NCI-H2227 treated with DMSO at 0.1 percent for 48 hours (cell line): Measurements from ENCODE around the gene SKAP1.
A peak's percentile ranks its signal among the peaks of the same experiment; 100 is the strongest.
"Not testable (repeated sequence)": the region's sequence is repeated elsewhere in the genome, so short reads cannot be mapped to it uniquely, and the experiment has no call there.

Experiments
- DNase-seq: peaks from one replicate; lab custom pipeline; 2025; lab: John Stamatoyannopoulos, UW

Gene SKAP1

GRCh38 chr17:48209973-48210372 lies 220.0 kb downstream of the SKAP1 start:
- no peak for DNase-seq

DNA sequence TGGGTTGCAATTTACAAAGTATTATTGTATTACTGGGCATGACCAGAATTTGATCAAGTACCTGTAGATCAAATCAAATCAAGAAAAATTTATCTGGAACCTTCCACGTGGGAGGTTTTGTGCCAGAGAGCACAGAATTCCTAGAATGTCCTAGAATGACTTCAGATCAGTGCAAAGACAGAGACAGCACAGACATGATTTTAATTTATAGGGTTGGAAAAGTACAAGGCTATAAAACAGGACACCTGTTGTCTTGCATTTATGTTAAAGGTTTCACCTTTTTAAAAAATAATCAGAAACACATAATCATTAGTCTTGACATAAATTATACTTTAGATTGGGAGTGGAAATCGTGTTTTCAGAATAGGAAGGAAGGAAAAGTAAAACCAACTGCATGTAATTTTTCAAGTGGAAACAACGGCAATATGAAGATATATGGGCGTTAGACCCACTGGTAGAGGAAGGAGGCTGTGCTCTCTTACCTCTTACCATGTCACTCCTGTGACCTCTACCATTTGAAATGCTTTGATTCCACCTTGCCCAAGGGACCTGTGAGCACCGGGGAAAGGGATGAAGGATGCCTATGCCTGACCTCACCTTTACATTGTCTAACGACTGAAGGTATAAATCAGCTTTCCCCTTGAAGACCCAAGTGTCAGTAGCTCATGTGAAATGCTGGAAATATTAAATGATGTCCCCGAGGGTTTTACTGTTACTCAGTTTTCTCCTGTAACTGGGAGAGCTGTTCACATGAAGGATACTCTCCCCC lies 222.1 kb downstream of the SKAP1 start:
- no peak for DNase-seq

DNA sequence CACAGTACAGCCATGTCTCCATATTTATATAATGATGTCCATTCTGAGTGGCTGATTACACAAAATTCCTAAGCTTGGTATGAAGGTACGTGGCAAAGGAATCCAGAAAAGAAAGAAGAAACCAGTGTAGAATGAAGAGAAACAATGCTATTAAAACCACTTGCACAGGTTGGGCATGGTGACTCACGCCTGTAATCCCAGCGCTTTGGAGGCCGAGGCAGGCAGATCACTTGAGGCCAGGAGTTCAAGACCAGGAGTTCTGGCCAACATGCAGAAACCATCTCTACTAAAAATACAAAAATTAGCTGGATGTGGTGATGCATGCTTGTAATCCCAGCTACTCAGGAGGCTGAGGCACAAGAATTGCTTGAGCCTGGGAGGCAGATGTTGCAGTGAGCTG lies 223.0 kb downstream of the SKAP1 start:
- DNase-seq: not testable (repeated sequence)

DNA sequence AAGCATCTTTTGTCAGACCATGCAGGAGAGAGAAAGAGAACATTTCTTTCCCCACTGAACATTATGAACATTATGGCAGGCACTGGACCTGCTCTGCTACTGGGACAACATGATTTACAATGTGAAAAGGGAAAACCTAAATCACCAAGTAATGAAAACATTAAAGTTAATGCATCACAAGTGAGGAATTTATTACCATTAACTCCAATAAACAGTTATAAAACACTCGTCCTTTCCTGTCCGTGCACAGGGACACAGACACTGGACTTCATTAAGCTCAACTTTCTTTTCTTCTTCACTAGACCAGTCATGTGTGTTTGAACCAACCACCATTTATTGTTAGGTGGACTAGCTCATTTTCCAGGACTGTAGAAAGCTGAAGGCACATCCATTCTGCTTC lies 227.1 kb downstream of the SKAP1 start:
- no peak for DNase-seq

GRCh38 chr17:48198950-48199541 lies 231.0 kb downstream of the SKAP1 start:
- DNase-seq: no peak

DNA sequence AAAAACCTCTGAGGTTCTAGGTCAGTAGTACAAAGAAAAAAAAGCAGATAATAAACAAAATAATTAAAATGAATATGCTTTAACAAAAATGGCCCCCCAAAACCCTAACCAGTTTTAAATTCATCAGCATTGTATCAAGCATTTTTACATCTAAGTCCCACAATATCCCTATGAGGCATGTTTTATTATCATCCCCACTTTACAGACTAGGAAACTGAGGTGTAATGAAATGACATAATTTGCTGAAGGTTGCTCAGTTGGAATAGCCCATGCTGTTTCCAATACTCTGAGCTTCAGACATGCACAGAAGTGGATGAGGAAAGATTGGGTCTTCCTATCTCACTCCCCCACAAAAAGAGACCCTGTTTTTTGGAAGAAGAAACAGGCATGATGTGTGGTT lies 234.1 kb downstream of the SKAP1 start:
- no peak for DNase-seq

- no peak for DNase-seq
Observed at GRCh38 chr17:48194097-48194550, 235.9 kb downstream of the SKAP1 start.

- DNase-seq: no peak
Observed at GRCh38 chr17:48192321-48192731, 237.7 kb downstream of the SKAP1 start.

DNA sequence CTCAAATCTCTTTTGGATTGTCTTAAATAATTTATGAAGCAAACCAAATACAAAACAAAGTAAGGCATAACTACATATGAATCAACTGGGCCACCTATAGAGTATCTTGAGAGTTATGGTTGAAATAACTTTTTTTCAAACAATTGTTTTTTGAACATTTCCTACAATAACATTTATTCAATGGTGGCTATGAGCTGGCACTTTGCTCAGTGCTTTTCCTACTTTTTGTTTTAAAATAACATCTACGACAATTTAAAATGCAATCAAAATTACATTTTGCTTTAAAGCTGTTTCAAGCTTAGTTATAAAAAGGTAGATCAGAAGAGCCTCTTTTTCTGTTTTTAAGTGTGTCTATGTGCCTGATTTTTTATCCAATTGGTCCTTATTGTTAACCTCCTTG lies 238.7 kb downstream of the SKAP1 start:
- no peak for DNase-seq

- no peak for DNase-seq
Observed at GRCh38 chr17:48190871-48191270, 239.1 kb downstream of the SKAP1 start.

DNA sequence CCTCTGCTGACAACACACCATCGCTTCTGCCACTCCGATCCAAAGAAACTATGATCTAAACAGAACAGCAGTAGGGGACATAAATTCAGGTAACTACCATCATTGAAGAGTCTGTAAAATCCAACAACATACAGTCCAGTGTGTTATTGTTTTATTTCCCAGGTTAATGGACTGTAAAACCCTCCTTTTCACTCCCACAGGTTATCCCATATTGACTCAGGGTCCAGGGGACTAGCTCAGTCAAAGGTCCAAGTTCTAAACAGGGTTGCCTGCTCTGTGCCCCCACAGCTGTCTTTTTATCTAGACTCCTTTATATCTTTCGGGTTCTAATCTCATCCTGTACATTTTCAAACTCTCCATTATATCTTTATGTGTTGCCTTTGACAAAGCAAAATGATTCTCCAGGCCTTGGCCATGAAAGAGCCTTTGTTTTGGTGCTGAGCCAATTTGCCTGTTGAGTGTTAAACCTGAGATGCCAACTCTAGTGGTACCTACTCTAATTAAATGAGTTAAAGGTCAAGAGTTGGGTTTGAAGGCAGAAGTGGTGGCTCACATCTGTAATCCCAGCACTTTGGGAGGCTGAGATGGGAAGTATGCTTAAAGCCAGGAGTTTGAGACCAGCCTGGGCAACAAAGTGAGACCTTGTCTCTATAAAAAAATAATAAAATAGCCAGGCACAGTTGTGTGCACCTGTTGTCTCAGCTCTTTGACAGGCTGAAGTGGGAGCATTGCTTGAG lies 242.0 kb downstream of the SKAP1 start:
- DNase-seq: no peak

DNA sequence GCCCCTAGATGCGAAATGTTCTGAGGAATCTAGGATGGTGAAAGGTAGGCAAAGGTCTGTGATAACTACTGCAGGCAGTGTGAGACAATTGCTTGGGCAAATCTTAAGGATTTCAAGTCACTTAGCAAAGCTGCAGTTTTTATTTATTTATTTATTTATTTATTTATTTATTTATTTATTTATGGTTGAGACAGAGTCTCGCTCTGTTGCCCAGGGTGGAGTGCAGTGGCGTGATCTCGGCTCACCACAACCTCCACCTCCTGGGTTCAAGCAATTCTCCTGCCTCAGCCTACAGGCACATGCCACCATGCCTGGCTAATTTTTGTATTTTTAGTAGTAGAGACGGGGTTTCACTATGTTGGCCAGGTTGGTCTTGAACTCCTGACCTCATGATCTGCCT lies 243.7 kb downstream of the SKAP1 start:
- not testable (repeated sequence) for DNase-seq

- DNase-seq: peak; percentile 37
Observed at GRCh38 chr17:48184721-48185120, 245.3 kb downstream of the SKAP1 start.

DNA sequence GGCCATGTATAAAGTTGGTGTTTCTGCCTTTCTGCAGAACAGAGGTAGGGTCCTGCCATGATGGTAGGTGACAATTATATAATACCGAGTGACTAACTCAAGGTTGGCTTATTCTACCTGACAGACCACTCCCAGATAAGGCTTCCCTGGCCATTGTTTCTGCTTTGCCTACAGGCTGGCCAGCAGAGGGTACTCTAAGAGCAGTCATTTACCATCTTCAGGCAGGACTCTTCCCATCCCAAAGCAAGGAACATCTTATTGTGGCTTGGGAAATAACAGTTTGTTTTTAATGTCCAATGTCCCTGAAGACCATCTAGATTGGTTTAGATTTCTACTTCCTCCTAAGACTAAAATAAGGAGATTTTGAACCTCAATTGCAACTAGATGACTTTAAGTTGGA lies 248.4 kb downstream of the SKAP1 start:
- DNase-seq: peak; percentile 35

DNA sequence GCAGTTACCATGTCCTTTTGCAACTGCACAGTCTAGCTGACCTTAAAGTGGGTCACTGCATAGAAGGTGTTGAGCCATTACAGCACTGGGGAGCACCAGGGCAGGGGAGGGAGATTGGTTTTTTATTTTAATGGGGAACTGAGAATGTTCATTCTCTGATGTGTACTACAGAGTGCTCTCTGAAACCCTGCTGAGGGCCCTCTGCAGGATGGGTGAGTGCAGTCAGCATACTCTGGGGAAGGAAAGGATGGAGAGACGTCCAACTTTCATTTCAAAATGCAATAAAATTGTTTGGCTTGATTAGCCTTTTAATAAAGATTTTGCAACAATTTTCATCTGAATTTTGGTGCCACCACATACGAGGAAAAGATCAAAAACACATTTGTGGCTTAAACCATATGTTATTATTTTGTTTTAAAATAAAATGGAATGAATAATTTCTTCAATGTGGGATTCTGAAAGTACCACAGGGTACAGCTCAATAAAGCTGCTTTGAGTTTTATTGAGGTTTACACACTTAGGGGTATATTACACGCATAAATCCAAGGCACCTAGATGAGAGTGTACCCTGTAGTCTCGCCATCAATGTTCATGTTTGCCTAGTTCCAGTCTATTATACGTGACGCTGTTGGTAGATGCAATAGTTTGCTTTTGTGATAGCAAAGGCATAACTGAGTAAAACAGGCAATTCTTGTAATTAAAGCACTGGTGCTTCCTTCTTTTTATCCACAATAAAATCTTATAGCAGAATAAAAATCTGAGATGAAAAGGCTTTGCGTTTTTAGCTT lies 249.0 kb downstream of the SKAP1 start:
- DNase-seq: no peak

- DNase-seq: no peak
Observed at GRCh38 chr17:48179071-48179945, 250.7 kb downstream of the SKAP1 start.

DNA sequence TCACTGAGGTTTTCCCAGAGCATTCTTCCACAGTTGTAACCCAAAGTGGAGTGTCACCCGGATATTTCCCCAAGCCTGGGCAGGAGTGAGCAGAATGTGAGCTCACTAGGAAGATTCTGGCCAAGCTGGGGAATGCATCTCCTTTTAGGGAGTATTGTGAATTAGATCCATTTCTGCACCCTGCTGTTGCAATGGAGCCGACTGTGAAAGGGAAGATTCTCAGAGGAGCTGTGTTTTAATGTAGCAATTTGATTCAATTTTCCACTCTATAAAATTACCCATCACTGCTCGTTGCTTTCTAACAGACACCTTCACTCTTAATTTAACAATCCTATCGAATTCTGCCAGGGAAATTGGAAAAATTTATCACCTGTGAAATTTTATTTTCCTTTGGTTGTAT lies 251.7 kb downstream of the SKAP1 start:
- DNase-seq: peak; percentile 30

- no peak for DNase-seq
Observed at GRCh38 chr17:48177816-48178215, 252.2 kb downstream of the SKAP1 start.

DNA sequence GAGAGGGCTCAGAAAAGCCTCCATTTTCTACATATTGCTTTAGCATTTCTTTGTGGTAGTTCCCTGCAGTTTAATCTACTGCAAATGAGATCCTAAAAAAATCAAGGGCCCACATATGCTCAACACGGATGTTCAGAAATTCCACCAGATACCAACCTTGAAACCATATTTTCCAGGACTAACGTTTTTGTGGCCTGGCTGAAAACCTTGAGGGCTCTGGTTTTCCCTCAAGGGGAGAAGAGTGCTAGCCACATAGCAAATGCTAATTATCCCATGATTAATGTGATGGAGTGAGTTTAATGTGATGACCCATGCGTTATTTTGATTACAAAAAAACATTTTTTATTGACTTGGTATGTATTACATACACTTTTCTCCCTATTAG lies 253.6 kb downstream of the SKAP1 start:
- DNase-seq: no peak

- DNase-seq: no peak
Observed at GRCh38 chr17:48175692-48176470, 254.1 kb downstream of the SKAP1 start.
